T-helper 22 cell (primary cell): Measurements from ENCODE around the gene FGF23.

ENCODE experiments used
- DNase-seq: peaks from one replicate; pipeline ENCODE4 v3.0.0-alpha.2; 2020; ENCODE audit warnings: low read depth

The FGF23 gene

DNA sequence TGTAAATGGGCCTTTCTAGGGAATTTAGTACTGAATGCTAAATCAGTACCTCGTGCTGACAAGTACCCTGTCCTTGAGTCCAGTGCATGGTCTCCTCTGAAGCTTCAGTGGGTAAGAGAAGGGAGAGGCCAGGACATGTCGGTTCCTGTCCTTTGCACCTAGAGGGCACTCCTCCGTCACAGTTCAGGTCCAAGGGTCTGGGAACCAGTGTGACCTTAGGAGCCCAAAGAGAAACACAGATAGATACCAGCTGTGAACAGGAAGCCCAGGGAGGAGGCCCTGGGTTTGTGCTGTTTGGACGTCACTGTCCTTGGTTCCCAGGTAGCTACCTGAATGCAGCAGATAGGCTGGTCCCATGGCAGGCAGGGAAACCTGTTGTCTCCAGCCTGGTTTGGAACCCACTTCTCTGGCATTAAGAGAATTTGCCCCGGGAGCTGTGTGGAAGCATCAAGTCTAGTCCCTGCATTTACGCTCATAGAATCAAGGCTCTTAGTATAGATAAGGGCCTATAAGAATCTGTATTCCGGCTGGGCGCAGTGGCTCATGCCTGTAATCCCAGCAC is 3.9 kb upstream of the FGF23 start:
- no peak for DNase-seq

GRCh38 chr12:4380332-4380731 is 820 bp upstream of the FGF23 start:
- DNase-seq: no peak

GRCh38 chr12:4378772-4379171 is 740 bp downstream of the FGF23 start:
- no peak for DNase-seq

DNA sequence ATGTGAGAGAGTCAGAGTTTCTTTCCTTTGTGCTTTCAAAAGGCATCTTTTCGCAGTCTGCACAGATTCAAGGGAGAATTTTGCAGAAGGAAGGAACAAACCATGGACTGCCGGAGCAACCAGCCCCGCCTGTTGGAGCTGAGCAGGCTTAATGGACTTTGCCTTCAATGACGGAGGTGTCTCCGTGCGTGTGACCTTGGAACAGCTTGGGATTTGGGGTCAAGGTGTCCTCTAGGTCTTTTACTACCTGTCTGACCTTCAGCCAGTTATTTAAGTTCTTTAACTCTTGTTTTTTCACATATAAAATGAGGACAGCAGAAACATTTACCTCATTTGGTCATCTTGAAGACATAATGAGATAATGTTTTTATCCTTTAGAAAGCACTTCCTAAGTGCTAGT is 4.1 kb downstream of the FGF23 start:
- no peak for DNase-seq

GRCh38 chr12:4372653-4373052 is 6.9 kb downstream of the FGF23 start:
- no peak for DNase-seq

GRCh38 chr12:4370265-4370664 is 9.2 kb downstream of the FGF23 start:
- no peak for DNase-seq

DNA sequence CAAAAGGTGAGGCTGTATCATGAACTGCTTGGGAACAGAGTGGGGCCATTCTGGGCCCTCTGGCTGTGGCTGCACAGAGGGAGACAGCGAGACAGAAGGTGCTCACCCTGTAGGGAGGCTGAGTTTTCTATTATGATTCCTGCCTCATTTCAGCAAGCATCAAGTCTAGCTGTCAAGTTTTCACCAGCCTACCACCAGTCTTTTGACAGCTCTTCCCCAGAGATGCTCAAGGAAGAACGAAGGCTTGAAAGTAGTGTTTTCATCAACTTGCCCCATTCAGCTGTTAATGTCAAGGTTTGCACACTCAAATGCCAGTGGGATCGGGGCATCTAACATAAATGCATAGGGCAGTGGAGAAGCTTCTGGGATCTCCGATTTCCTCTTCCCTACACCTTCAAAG is 10.0 kb downstream of the FGF23 start:
- no peak for DNase-seq

GRCh38 chr12:4366090-4366489 is 13.4 kb downstream of the FGF23 start:
- DNase-seq: no peak

- DNase-seq: no peak
Measured at GRCh38 chr12:4356041-4356327, 23.5 kb downstream of the FGF23 start.

DNA sequence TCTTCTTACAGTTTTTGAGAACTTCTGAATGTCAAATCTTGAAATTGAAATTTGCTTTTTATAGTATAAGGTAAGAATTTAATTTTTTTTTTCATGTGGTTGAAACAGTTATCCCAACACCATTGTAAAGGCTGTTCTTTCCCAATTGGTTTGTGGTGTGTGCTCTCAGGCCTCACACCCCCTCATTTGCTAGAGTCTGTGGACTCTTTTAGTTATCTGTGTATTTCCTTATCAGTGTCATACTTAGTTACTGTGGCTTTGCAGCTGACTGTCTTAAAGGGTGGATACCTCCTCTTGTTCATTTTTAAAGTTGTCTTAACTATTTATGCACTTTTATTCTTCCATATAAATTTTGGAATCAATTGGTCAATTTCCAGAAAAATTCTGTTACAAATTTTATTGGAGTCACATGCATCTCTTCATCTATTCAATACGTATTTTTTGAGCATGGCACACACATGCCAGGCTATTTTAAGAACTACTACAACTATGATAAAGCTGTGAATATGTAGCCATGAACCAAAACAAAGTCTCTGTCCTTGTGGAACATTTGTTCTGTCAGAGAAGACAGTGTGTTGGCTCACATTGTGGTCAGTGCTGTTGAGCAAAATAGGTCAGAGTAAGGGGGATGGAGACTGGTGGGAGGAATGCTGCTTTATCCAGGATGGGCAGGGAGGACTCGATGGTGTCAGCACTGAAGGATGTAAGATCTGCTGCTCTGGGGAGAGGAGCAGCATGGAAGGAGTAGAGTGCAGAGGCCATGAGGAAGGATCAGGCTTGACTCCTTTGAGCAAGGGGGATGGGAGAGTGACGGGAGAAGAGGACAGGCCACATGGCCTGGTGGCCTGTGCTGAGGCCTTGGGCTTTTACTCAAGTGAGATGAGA is 24.1 kb downstream of the FGF23 start:
- no peak for DNase-seq

GRCh38 chr12:4353785-4354208 is 25.7 kb downstream of the FGF23 start:
- peak; percentile 30 for DNase-seq

- DNase-seq: no peak
Measured at GRCh38 chr12:4346931-4347330, 32.6 kb downstream of the FGF23 start.

GRCh38 chr12:4331842-4332241 is 47.7 kb downstream of the FGF23 start:
- no peak for DNase-seq

DNA sequence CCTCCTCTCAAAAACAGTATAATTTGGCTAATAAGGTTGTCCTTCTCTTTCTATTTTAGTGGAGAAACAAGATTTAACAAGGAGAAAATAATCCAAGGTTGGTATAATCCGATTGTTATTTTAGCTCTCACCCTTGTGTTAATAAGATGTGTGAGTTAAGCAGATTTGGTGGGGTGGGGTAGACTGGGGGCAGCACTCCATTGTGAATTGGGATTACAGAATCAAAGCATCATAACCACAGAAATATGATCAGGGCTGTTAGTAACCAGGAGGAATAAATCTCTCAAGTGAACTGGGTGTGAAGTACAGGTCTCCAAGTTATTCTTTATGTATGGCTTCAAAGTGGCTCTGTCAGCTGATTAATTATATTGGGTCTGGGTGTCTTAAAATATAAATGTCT is 48.3 kb downstream of the FGF23 start:
- DNase-seq: no peak

DNA sequence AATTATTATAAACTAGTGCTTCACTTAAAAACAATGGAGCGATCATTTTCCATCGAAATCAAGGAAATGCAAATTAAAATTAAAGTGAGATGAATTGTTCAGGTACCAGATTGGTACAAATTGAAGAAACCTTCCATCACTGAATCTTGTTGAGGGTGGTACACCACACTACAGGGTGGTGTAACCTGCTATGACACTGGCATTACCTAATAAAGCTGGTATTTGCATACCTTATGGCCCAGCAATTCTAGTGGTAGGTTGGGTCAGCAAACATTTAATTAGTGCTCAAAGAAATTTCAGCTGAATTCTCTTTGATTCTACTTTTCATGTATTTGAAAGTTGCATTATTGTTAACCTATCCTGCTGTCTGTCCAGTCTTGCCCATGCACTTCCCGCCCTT is 49.3 kb downstream of the FGF23 start:
- DNase-seq: no peak

DNA sequence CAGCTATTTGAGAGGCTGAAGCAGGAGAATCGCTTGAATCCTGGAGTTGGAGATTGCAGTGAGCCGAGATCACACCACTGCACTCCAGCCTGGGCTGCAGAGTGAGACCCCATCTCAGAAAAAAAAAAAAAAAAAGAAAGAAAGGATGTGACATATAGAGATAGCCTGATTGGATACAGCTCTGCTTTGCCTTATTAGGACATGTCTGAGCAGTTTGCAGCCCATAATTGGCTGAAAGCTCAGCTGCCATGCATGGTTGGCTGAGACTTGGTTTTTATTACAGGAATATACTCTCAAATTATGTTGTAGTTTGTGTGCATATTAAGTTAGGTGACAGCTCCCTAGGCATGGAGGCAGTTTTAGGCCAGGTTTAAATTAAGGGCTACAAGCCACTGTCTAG is 52.2 kb downstream of the FGF23 start:
- no peak for DNase-seq

- no peak for DNase-seq
Measured at GRCh38 chr12:4325966-4326365, 53.5 kb downstream of the FGF23 start.

DNA sequence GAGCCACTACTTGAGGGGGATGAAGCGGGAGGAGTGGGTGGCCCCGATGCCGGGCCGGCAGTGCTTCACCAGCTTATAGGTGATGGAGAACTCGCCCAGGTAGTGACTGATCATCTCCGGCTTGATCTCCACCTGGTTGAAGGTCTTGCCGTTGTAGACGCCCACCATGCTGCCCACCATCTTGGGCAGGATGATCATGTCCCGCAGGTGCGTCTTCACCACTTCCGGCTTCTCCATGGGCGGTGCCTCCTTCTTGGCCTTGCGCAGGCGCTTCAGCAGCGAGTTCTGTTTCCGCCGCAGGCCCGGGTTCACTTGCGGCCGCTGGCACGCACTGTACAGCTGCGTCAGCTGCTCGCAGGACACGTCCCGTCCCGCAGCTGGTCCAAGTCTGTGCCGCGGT is 55.1 kb downstream of the FGF23 start:
- DNase-seq: no peak

DNA sequence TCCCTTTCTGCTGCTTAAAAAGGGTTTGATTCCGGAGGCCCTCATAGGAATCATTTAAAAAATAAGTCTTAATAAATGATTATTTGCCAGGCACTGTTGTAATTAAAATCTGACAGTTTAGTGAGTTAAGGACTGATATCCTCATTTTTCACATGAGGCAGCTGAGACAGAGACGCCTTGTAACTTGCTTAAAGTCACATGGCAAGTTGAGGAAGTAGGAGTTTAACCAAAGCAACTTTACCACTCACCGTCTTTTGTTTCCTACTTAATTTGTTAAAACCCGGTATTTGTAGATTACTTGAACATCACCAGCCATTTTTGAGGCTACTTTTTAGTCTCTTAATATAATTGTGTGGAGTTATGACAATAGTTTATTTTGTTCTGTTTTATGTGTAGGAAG is 56.1 kb downstream of the FGF23 start:
- no peak for DNase-seq

DNA sequence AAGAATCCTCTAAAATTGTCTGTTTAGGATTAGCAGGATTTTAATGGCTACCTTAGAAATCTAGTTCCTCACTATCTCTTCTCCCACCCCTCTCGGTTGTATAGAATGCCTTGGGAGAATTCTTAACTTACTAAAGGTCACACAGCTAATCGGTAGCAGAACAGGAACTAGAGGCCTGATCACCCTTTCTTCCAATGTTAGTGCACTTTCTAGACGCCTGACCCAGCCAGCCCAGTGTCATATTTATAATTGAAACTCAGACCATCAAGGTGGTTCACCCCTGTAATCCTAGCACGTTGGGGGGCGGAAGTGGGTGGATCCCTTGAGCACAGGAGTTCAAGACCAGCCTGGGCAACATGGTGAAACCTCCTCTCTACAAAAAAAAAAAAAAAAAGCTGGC is 56.8 kb downstream of the FGF23 start:
- no peak for DNase-seq

DNA sequence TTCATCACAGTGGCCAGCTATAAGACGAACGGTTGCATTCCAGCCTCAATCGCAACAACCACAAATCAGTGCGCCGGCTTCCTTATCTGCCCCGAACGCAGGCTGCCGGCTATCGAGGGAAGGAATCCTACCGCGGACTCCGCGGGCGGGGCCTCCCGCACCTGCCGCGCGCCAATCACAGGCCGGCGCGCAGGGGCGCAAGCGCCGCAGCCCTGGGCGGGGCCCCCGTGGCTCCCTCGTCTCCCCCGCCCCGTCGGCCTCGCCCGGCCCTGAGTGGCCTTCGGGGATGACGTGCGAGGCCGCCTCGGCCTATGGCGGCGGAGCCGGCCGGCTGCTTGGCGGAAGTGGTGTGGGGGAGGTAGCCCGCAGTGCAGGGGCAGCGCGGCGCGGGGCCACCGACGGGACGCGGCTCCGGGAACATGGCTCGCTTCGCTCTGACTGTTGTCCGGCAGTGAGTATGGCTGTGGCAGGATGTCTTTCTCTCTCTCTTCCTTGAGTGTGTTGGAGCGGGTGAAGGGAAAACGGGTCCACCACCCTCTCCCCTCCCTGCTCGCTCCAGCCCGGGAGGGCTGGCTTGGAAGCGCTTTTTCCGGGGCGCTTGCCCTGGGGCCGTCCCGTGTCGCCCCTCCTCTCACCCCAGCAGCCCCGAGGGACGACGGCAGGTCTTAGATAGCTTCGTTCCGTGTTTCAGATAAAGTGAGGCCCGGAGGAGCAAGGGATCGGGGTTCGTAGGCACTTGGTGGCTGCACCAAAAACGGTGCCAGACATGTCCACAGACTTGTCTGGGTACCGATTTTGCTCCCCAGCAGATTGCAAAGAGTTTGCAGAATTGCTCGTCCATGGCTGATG is 58.4 kb downstream of the FGF23 start, which contains the start of gene TIGAR:
TIGAR (plus strand) TSS at position 361 of the 849 bp plus-strand sequence; CDS start at position 420, 59 bp downstream.
- peak; percentile 88 for DNase-seq

DNA sequence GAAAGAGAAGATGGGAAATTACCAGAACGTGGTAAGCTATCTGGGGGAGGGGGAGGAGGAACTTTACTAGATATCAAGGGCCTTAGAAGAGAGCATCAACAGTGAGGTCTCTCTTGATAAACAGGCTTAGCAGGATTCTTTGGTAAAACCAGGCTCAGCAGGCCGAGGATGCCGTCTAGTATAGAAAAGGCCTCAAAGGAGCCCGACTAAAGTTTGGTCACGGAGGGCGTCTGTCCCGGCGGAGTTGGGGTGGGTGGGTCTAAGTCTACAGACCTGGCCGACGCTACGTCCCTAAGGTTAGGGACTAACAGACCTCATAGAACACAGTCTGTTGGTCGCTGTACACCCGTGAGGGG is 59.0 kb downstream of the FGF23 start:
- no peak for DNase-seq
